ENCODE data around the gene ZSCAN2. TPM values are rescaled to one million over a fixed set of nuclear protein-coding genes. Genes with fewer than 3 reads are reported as not detected.

ZSCAN2 gene
- total and polyA plus RNA-seq, 10 of the 15 experiments (the other 5 are each of a cell fraction or from before 2014, with no cell fraction given), result 2.7 to 13.2 (median 8.6) TPM

GRCh38 chr15:84588053-84588874 is 12.5 kb upstream of the ZSCAN2 start:
- Histone ChIP-seq H3K27ac (ENCODE audit: control insufficient read depth, insufficient read depth) (no peak overlapping the region), H3K79me2 (ENCODE audit: control insufficient read depth, insufficient read depth, low read length) (no peaks in the 10 kb centered on the region), H2AFZ (ENCODE audit: control insufficient read depth, low read depth, low read length) (peak overlapping the region; percentile 50), H3K4me2 (ENCODE audit: control insufficient read depth, insufficient read depth) (peak overlapping the region; percentile 71; the same call in 1 of the 2 replicates), H3K36me3 (ENCODE audit: control insufficient read depth in 2 of 2, insufficient read depth in 2 of 2, low read length in 1 of 2) (no peaks in the 10 kb centered on the region), H3K27me3 (replicated peaks in 1 of 2; ENCODE audit: control insufficient read depth in 2 of 2, insufficient read depth in 2 of 2, low read length in 1 of 2) (no peaks in the 10 kb centered on the region; a peak in 2 of 4 replicates), H3K4me1 (ENCODE audit: control insufficient read depth, insufficient read depth, low read length) (no peaks in the 10 kb centered on the region), H3K9me3 (replicated peaks; ENCODE audit: control insufficient read depth, insufficient read depth, low read length) (peaks cover 2% of the 10 kb centered on the region; the same call in 1 of the 3 replicates), H3K9ac (ENCODE audit: control insufficient read depth, insufficient read depth, low read length) (no peak overlapping the region), H3K4me3 (no peak overlapping the region; the same call in 1 of the 2 replicates), H4K20me1 (ENCODE audit: control insufficient read depth, insufficient read depth) (no peaks in the 10 kb centered on the region)
- ChIA-PET SMC1A (ENCODE audit: uncharacterized antibody, unreplicated experiment) (interaction anchor here (0.7 to 4.4 kb wide), 14 partner anchors 10 to 457 kb away, joined by 3 to 12 read pairs (median 4); no protein-coding TSS in a partner anchor), CTCF (interaction anchor here (0.6 to 5.3 kb wide), 31 partner anchors 9 to 455 kb away, joined by 3 to 42 read pairs (median 4); partner anchors contain the start of gene ZSCAN2), POLR2A (interaction anchor here (0.7 kb wide), 1 partner anchor 512 kb away, joined by 5 read pairs; no protein-coding TSS in a partner anchor), RAD21 (ENCODE audit: unreplicated experiment) (interaction anchor here (0.6 to 1.7 kb wide), 11 partner anchors 10 to 450 kb away, joined by 3 to 10 read pairs (median 3); partner anchors contain the start of gene WDR73)
- TF ChIP-seq RAD21 (IDR thresholded peaks at IDR 0.05; ENCODE audit: insufficient read depth, low read depth, low read length) (peak; percentile 80), CTCF (IDR thresholded peaks at IDR 0.05 in 2 of 3, conservative IDR thresholded peaks at IDR 0.05 in 1 of 3; ENCODE audit: control insufficient read depth in 2 of 3, extremely low read depth in 1 of 3, insufficient read depth in 1 of 3, low read depth in 3 of 3, low read length in 3 of 3) (peak; percentile 43 to 88 (median 72)), NFYA (IDR thresholded peaks at IDR 0.05; ENCODE audit: borderline replicate concordance, low read depth, low read length) (no peak), SMARCA5 (IDR thresholded peaks at IDR 0.05) (peak; percentile 44; the same call in 1 of the 2 replicates), SMC3 (IDR thresholded peaks at IDR 0.05; ENCODE audit: borderline replicate concordance, low read length) (peak; percentile 66), BHLHE40 (IDR thresholded peaks at IDR 0.05; ENCODE audit: borderline replicate concordance in 1 of 2, low read depth in 2 of 2, low read length in 1 of 2) (peak in 1 of 2 experiments; percentile 34; a peak in 1 of 4 replicates), HDAC6 (IDR thresholded peaks at IDR 0.05; ENCODE audit: unreplicated experiment) (no peak), YY1 (IDR thresholded peaks at IDR 0.05; ENCODE audit: low read depth, low read length) (peak; percentile 37; the same call in 1 of the 2 replicates), GATAD2B (conservative IDR thresholded peaks at IDR 0.05; ENCODE audit: low read depth) (0 out of 2 replicates have a peak, but pooled peaks have one; percentile 33), PAX5 (IDR thresholded peaks at IDR 0.05; ENCODE audit: borderline replicate concordance, low read depth, low read length) (peak; percentile 95), ATF7 (IDR thresholded peaks at IDR 0.05; ENCODE audit: low read depth) (no peak), NR2C2 (IDR thresholded peaks at IDR 0.05; ENCODE audit: borderline replicate concordance, control insufficient read depth, insufficient read length, low read depth) (no peak), DPF2 (IDR thresholded peaks at IDR 0.05) (no peak)
- in situ Hi-C loops (cut with MboI), result loop anchor here (5.0 kb wide), 1 partner anchor 454 kb away; no protein-coding TSS in a partner anchor
- FAIRE-seq (peak; percentile 52), ATAC-seq (peak; percentile 100), DNase-seq (ENCODE audit: low read depth, low spot score) (no peak)
- BruUV-seq (replicated peaks), result no TSS peak
- intact Hi-C loops (cut with micrococcal nuclease; ENCODE audit: unreplicated experiment), result loop anchor here (1.0 to 5.0 kb wide), 3 partner anchors 291 to 454 kb away; no protein-coding TSS in a partner anchor
- 26% methylated on average over 24 of the region's 26 CpGs for WGBS (ENCODE audit: insufficient coverage, insufficient replicate concordance, low lambda C conversion rate, missing lambda C conversion rate)

Measured in GM12878 (cell line).